B cell (primary cell): ENCODE measurements around the gene EEA1.

ENCODE experiments used
- CTCF ChIP-seq: fragments of 200-600 bp; IDR thresholded peaks from one replicate; pipeline ENCODE4 v1.8.0; 2022; ENCODE audit warnings: antibody characterized with exemption, mild to moderate bottlenecking
- EZH2 ChIP-seq: IDR thresholded peaks from 2 replicates; pipeline ENCODE4 v1.6.1; 2012; ENCODE audit warnings: borderline replicate concordance, low read depth, mild to moderate bottlenecking, moderate library complexity, low read length; ENCODE audit not compliant: insufficient read depth, poor library complexity, severe bottlenecking

GRCh38 chr12:92810370-92810769, 118.7 kb downstream of the EEA1 start:
- TF ChIP-seq CTCF (no peak), EZH2 (no peak)
